ENCODE results near the gene HOXB6.
A peak's percentile ranks its signal among the peaks of the same experiment; 100 is the strongest.

- TF ChIP-seq CTCF (IDR thresholded peaks at IDR 0.05) (peak in 1 of 4 experiments; percentile 3), POLR2A (IDR thresholded peaks at IDR 0.05) (no peak)
These were observed 57.6 kb downstream of the HOXB6 start for GRCh38 chr17:48546924-48547807.

Measured in uterus (tissue), 2 donors.